ENCODE data around the gene ZNF26.

Gene ZNF26

DNA sequence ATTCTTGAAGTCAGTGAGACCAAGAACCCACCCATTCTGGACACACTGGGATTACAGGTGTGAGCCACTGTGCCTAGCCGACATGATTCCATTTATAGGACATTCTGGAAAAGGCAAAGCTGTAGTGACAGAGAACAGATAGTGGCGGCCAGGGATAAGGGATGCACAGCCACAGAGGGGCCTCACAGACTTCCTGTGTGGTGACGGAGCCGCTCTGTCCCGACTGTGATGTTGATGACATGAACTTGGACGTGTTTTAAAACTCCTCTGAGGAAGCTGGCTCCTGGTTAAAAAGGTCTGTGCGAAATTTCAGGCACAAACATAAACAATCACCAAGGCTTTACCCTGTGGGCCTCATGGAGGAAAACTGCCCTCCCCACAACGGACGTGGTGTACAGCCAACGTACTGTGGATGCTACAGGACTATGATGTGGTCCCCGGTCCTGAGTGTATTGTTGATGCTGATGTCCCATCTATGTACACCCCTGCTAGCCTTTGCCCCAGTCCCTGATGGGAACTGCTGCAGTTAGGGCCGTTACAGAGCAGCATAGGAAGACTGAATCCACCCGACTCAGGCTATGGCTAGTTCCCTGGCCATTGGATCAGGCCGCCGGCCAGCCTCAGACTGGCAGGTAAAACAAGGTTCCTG, 46.0 kb upstream of the ZNF26 start:
- Histone ChIP-seq H3K4me2 (ENCODE audit: low read length) (no peak overlapping the region), H3K4me1 (ENCODE audit: control insufficient read depth, low read length) (no peaks in the 10 kb centered on the region), H3K79me2 (ENCODE audit: control insufficient read depth, low read length) (no peaks in the 10 kb centered on the region), H3K27ac (ENCODE audit: low read depth, low read length) (no peak overlapping the region), H4K20me1 (ENCODE audit: control insufficient read depth, insufficient read depth, low read depth, low read length) (no peaks in the 10 kb centered on the region), H3K9me3 (ENCODE audit: control insufficient read depth, insufficient read depth, low read length) (peaks cover 23% of the 10 kb centered on the region), H3F3A (ENCODE audit: control insufficient read depth, insufficient read depth) (no peaks in the 10 kb centered on the region), H3K27me3 (ENCODE audit: control insufficient read depth, low read length) (no peaks in the 10 kb centered on the region), H3K9me2 (replicated peaks; ENCODE audit: control insufficient read depth, low read length) (no peaks in the 10 kb centered on the region), H3K4me3 (ENCODE audit: low read length) (no peak overlapping the region), H3K36me3 (ENCODE audit: control insufficient read depth, low read length) (peaks cover 12% of the 10 kb centered on the region)
- TF ChIP-seq, protein P1, sequence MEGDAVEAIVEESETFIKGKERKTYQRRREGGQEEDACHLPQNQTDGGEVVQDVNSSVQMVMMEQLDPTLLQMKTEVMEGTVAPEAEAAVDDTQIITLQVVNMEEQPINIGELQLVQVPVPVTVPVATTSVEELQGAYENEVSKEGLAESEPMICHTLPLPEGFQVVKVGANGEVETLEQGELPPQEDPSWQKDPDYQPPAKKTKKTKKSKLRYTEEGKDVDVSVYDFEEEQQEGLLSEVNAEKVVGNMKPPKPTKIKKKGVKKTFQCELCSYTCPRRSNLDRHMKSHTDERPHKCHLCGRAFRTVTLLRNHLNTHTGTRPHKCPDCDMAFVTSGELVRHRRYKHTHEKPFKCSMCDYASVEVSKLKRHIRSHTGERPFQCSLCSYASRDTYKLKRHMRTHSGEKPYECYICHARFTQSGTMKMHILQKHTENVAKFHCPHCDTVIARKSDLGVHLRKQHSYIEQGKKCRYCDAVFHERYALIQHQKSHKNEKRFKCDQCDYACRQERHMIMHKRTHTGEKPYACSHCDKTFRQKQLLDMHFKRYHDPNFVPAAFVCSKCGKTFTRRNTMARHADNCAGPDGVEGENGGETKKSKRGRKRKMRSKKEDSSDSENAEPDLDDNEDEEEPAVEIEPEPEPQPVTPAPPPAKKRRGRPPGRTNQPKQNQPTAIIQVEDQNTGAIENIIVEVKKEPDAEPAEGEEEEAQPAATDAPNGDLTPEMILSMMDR (IDR thresholded peaks at IDR 0.05; ENCODE audit: low read depth, low read length, poor library complexity, severe bottlenecking): no peak
- TF ChIP-seq EZH2phosphoT487 (IDR thresholded peaks at IDR 0.05; ENCODE audit: borderline replicate concordance, low read length): no peak

DNA sequence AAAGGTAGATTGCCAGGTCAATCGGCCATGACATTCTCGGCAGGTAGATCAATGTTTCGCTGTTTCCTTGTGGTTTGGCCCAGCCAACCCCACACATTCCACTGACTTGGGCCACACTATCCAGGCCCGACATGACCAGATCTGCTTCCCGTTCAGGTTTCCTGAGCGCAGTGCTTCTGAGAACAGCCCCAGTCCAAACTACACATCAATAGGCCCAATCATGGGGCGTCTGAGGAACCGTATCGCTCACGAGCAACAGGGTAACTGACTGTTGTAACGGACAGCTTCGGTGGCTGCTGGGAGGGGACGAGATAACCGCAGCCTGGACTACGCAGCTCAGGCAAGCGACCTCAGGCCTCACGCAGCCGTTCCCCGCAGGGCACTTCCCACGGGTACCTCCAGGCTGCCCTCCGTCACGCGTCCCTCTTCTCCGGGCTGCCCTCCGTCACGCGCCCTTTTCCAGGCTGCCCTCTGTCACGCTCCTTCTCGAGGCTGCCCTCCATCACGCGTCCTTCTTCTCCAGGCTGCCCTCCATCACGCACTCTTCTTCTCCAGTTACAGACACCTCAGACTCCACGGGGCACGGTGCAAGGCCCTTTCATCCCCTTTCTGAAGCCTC, 44.7 kb upstream of the ZNF26 start:
- no peak overlapping the region for H3K4me2 ChIP-seq (ENCODE audit: low read length)
- H3K9me2 ChIP-seq (replicated peaks; ENCODE audit: control insufficient read depth, low read length): no peaks in the 10 kb centered on the region
- no peak overlapping the region for H3K4me3 ChIP-seq (ENCODE audit: low read length)
- H4K20me1 ChIP-seq (ENCODE audit: control insufficient read depth, insufficient read depth, low read depth, low read length): no peaks in the 10 kb centered on the region
- no peaks in the 10 kb centered on the region for H3F3A ChIP-seq (ENCODE audit: control insufficient read depth, insufficient read depth)
- H3K79me2 ChIP-seq (ENCODE audit: control insufficient read depth, low read length): no peaks in the 10 kb centered on the region
- peaks cover 26% of the 10 kb centered on the region for H3K9me3 ChIP-seq (ENCODE audit: control insufficient read depth, insufficient read depth, low read length)
- H3K27me3 ChIP-seq (ENCODE audit: control insufficient read depth, low read length): no peaks in the 10 kb centered on the region
- H3K4me1 ChIP-seq (ENCODE audit: control insufficient read depth, low read length): no peaks in the 10 kb centered on the region
- peaks cover 17% of the 10 kb centered on the region for H3K36me3 ChIP-seq (ENCODE audit: control insufficient read depth, low read length)
- H3K27ac ChIP-seq (ENCODE audit: low read depth, low read length): no peak overlapping the region
- TF ChIP-seq EZH2phosphoT487 (IDR thresholded peaks at IDR 0.05; ENCODE audit: borderline replicate concordance, low read length): no peak
- TF ChIP-seq, protein P1 (IDR thresholded peaks at IDR 0.05; ENCODE audit: low read depth, low read length, poor library complexity, severe bottlenecking): no peak

DNA sequence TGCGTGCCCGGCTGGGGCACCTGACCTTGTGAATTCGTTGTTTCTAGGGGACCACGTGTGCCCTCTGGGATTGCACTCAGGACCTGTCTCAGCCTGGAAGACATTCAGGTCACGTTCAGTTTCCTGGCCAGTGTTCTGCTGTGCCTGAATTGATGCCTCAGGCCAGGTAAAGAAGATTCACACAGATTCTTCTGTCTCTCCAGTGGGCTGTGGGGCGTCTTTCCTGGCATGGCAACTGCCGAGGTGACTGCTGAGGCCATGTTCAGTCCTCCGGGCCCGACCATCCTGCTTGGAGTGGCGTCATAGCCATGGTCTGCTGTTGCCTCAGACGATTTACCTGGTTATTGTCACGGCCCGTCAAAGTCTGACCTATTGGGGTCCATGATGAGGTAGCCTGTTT, 43.6 kb upstream of the ZNF26 start:
- Histone ChIP-seq H4K20me1 (ENCODE audit: control insufficient read depth, insufficient read depth, low read depth, low read length) (no peaks in the 10 kb centered on the region), H3K9me3 (ENCODE audit: control insufficient read depth, insufficient read depth, low read length) (peaks cover 26% of the 10 kb centered on the region)

More for the DNA sequence above, 43.6 kb upstream of the ZNF26 start:
- Histone ChIP-seq H3F3A (ENCODE audit: control insufficient read depth, insufficient read depth) (no peaks in the 10 kb centered on the region), H3K27ac (ENCODE audit: low read depth, low read length) (no peak overlapping the region), H3K4me1 (ENCODE audit: control insufficient read depth, low read length) (no peaks in the 10 kb centered on the region), H3K4me2 (ENCODE audit: low read length) (no peak overlapping the region), H3K36me3 (ENCODE audit: control insufficient read depth, low read length) (peaks cover 17% of the 10 kb centered on the region), H3K27me3 (ENCODE audit: control insufficient read depth, low read length) (no peaks in the 10 kb centered on the region), H3K4me3 (ENCODE audit: low read length) (no peak overlapping the region), H3K79me2 (ENCODE audit: control insufficient read depth, low read length) (no peaks in the 10 kb centered on the region), H3K9me2 (replicated peaks; ENCODE audit: control insufficient read depth, low read length) (no peaks in the 10 kb centered on the region)
- TF ChIP-seq, protein P1 (IDR thresholded peaks at IDR 0.05; ENCODE audit: low read depth, low read length, poor library complexity, severe bottlenecking): no peak
- TF ChIP-seq EZH2phosphoT487 (IDR thresholded peaks at IDR 0.05; ENCODE audit: borderline replicate concordance, low read length): no peak
